Eye (tissue), 1 donor: ENCODE results near the gene GIT2.
"Not testable (repeated sequence)": the region's sequence is repeated elsewhere in the genome, so short reads cannot be mapped to it uniquely, and the experiment has no call there.

Experiments
- DNase-seq: peaks from one replicate; pipeline ENCODE4 v3.0.0-alpha.2; 2015

Gene GIT2

DNA sequence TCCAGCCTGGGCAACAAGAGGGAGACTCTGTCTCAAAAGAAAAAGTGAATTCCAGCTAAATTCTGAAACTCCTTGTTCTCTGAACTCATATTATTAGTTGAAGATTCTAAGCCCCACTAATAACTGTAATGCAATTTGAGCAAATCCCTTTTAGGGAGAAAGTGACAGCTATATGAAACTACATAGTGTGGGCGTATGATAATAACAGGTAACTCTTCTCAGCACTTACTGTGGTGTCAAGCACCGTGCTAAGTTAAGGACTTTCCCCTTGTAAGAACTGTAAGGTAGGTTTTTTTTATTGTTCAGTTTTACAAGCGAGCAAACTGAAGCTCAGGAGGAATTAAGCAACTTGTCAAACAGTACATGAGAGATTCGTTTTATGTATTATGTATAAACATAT is 8.4 kb upstream of the GIT2 start:
- no peak for DNase-seq

DNA sequence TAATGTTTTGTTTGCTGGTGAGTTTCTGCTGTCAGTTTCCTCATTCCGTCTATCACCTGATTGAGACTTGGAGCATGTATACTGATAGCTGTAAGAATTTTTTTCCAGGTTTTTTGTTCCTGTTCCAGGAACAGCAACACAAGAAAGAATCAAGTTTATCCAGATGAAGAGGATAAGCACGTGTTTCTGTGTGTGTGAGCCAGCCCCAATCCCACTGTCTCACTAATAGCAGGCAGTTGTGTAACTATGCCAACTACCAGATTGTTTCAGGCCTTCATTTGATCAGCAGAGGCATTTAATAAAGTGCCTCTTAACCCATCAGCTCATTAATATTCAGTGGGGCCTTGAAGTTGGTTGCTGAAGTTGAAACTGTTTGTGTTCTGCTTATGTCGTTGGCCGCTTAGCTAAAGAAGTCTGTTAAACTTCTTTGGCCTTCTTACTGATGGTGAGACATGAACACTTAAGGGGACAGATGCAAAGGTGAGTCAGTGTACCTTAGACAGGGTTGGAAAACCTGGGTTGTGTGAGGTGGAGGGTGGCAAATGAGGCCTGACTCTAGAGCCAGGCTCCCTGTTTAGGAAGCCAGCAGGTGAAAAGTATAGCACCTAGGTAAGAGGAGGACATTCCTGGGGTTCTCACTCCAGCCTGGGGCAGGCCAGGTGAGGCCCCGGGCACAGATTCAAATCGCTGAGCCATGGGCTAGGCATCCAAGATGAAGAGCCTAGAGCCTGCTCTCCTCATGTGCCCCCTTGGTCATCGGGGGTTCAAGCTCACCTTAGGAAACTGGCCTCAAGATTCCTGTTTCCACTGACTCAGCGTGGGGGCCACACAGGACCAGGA is 6.7 kb upstream of the GIT2 start:
- DNase-seq: no peak

DNA sequence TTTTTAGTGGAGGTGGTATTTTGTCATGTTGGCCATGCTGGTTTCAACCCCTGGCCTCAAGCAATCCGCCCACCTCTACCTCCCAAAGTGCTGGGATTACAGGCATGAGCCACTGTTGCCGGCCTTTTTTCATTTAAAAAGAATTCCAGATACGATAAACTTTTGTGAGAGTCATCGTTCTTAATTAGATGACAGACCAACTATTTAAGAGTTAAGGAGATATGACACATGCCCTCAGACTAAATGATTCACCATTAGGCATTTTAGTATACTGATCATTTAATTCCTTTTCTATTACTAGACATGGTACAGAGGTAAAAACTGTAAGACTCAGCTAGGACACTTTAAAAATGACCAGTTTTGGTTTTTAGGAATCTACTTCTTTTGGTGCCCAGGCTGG is 5.4 kb upstream of the GIT2 start:
- peak; percentile 6 for DNase-seq

DNA sequence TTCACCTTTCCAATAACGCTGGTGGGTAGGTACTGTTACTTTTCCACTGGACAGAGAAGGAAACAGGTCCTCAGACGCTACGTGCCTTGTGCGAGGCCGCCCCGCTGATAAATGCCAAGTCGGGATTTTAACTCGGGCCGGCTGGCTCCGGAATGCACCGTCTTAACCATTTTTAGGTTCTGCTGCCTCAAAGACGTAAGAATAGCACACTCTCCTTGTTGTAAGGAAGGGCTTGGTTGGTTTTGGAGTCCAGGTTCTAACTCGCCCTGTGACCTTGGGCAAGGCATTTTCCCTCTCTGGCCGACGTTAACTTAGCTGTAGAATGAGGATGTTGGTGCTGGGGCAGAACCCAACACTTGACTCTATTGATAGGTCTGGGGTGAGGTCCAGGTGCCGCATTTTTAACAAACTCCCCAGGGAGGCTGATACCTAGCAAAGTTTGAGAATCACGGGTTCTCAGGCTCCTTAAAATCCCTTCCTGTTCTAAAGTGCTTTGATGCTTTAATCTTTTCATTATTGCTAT is 3.9 kb upstream of the GIT2 start:
- no peak for DNase-seq

DNA sequence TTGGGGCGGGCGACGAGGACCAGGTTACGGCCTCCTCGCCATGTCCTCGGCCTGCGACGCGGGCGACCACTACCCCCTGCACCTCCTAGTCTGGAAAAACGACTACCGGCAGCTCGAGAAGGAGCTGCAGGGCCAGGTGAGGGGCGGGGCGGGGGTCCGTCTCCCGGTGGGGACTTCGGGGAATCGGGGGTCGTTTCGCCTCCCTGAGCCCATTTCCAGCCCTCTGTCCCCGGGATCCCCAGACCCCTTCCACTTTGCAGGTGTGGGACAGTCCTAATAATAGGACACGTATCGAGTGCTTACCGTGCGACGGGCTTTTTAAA is 3.4 kb upstream of the GIT2 start:
- peak; percentile 45 for DNase-seq

DNA sequence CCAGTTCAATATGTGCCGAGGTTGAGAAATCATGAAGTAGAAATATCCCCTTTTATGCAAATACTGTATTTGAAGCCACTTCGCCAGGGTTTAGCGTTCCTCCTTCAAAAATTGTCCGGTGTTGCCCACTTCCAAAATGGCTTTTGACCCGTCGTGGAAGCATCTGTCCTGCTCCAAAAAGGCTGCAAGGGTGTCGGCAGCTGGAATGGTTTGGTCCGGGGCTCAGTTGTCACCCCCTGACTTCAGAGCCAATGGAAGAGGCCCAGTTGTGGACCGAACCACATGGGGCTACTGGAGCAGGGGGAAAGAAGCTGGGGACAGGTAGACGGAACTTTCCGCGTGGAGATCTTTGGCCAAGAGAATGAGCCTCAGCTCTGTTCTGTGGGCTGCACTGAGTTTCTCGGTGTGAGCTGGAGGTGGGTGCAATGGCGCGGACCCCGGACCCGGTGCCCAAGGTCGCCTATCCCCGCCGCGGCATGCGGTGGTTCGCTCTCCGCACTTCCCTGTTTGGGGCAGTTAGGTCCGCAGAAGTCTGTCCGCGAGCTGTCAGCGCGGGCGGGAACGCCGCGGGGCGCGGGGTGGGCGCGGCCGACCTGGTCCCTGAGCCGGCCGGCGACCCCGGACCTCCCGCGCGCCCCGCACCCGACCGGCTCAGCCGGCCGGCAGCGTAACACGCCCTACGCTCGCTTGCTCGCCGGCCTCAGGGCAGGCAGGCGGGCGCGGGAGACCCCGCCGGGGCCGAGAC is 2.9 kb upstream of the GIT2 start, which contains the start of gene ANKRD13A:
TSS of gene ANKRD13A (plus strand) at position 527 of the 745 bp plus-strand sequence. CDS start 259 bp downstream, outside the sequence.
- peak; percentile 98 for DNase-seq

DNA sequence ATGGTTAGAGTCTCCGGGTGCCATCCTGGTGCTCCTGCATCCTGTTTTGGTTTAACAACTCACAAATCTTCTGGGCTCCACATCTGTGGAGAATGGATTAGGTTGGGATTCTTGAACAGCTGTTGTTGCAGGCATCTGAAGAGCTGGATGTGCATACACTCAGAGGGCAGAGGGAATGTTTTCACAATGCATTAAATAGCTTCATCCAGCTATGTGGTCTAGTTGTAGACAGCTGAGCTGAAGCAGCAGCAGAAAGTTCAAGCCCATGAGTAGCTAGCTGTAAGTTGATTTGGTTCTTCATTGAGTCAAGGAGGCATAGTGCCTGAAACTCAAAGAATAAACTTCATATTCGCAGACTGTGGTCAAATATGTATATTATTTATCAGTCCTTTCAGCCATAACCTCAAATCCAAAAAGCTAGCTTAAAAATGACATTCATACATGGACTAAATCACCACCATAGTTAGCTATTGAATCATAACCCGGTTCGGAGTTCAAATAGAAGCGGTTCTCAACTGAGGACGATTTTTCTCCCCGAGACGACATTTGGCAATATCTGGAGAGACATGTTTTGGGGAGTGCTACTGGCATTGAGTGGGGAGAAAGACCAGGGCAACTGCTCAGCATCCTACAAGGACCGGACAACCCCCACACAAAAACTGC is 2.2 kb upstream of the GIT2 start:
- DNase-seq: peak; percentile 30

DNA sequence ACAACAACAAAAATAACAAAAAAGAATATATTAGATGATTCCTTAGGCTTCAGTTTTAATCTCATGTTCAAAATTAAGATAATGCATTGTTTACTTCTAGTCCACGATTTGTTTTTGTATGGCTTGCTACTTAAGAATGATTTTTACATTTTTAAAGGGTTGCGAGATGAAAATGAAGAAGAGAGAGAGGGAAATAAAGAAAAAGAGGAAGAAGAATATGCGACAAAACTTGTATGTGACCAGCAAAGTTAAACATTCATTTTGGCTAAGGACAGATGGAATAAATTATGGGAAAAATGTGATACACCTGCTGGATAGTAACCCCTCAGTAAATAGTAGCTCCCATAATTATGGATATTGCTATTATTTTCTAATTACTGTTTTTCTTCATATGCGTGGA is 1.2 kb upstream of the GIT2 start:
- DNase-seq: no peak

DNA sequence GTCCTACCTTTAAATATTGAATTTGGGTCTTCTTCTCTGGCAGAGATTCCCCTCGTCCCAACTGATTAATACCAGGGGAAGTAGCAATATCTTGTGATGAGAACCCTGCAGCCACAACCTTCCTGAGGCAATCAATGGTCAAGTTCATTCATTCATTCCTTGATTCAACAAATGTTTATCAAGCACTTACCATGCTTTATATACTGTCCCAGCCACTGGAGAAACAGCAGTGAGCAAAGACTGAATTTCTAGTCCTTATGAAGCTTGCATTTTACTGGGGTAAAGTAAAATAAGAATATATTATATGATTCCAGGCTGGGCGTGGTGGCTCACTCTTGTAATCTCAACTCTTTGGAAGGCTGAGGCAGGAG is 300 bp upstream of the GIT2 start:
- no peak for DNase-seq

DNA sequence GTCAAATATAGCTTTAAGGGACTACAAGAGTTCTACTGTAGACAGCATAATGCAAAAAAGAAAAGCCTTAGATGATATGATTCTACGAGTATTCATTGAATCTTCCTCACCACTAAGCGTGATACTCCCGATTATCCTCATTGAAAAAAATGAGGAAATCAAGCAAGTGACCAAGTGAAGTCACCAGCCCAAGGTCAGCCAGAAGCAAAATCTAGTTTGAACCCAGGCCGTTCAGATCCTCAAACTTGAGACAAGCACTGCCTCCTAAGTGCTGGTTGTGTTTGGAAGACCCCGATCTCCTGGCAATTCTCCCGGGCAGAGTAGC is 845 bp downstream of the GIT2 start:
- no peak for DNase-seq

DNA sequence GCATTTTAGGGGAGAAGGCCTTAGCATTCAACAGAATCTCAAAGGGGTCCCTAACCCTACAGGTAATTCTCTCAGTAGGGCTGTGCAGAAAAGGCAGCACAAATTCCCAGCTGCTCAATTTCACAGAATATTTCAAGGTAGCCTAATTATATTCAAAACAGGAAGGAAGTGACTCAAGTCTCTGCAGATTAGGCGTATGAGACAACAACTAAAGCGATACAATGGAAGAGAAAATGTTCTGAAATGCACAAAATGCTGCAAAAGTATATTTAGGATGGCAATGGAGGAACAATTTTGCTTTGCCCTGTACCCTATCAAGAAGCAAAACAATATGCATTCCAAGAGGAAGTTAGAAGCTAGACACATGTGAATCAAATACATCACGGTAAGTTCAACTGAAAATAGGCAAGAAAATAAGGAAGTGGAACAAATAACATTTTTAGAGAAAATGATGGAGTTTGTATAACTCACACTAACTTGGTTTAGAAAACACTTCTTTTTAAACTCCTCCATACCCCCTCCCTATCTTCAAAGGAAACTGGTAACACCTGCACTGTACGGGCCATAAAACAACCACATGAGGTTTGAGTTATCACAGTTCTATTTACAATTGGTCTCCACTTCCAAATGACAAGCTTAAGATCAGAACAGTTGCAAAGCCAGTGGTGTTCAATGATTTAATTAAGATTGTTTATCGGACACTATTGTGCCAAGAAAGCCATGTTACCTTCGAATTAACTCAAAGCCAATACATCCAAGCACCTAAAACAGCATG is 1.6 kb downstream of the GIT2 start:
- no peak for DNase-seq

DNA sequence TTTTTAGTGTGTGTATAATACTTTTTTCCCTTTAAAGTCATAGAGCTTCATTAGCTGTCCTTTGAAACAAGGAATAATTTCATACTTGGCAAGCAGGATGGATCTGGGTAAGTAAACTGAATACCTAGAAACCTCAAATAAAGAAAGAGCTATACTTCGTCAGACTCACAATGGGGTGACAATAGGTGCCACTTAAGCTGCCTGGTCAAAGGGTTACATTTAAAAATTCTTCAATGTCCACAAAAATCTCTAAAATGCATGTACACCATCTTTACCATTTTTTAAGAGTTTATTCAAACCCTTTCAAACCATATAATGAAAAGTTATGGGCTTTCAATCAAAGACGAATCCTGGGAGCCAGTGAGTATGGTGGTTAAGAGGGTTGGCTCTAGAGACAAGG is 3.1 kb downstream of the GIT2 start:
- DNase-seq: no peak

DNA sequence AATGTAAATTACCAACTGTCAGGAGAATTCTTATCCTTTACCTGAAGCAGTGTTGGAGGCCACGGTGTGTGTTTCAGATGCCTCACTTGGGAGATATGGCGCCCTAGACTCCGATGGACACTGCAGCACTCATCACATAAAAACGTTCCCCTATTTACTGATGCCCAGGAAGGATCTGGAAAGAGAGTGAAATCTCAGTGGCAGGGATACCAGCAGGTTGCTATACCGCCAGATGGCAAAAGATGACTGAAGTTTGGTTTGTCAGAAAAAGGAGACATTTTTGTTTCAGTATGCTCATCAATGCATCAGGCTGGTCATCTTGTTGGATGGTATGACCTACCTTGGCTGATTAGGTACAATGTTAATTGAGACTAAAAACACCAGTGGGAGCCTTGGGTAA is 4.6 kb downstream of the GIT2 start:
- no peak for DNase-seq

DNA sequence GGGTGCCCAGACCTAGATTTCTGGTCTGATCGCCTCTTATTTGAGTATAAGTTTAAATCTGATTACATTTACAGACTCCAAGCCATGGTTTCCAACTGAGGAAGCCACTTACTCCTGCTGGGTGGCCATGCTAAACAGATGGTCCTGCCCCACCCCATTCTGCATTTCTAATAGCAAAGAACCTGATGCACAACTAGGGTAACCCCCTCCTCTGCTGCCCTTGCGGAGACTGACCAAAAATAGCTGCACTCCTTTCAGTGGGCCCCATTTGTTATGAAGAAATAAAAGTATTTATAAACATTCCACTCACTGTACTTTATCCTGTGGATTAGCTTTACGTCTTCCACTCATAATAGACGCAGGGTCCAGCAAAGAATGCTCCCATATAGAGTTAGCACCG is 6.8 kb downstream of the GIT2 start:
- no peak for DNase-seq

DNA sequence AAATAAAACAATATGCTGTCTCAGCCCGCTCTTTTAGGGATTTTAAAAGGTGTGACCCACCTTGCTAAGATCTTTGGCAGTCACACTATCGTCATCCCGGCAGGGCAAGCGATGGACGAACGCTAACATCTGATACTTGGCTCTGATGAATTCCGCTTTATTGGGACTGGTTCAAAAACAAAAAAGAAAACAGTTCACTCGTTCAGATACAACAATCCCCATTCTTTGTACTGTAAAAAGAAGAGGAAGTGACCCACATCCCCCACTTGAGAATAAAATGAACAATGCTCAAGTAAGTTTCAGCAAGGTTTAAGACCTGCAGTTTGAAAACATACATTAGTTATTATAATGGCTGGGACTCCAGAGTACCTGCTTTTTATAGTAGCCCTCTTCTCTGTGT is 7.3 kb downstream of the GIT2 start:
- DNase-seq: no peak

DNA sequence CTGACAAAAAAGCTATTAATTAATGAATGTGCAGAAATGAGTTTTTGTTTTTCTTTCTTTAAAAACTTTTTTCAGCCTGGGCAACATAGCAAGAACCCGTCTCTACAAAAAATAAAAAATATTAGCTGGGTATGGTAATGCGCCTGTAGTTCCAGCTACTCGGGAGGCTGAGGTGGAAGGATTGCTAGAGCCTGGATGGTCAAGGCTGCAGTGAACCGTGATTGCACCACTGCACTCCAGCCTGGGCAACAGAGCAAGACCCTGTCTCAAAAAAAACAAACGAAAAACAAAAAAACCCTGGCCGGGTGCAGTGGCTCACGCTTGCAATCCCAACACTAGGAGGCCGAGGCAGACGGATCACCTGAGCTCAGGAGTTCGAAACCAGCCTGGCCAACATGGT is 7.9 kb downstream of the GIT2 start:
- no peak for DNase-seq

DNA sequence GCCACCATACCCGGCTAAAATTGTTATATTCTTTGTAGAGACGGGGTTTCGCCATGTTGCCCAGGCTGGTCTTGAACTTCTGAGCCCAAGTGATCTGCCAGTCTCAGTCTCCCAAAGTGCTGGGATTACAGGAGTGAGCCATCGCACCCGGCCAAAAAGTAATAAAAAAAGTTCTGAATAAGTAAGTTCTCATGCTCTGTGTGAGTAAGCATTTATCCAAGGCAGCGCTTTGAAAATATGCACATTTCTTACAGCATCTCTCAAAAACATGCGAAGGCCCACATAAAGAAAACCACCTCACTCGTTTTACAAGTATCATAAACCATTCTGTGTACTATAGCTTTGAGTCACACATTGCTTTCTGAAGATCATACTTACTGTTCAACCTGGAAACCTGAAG is 8.6 kb downstream of the GIT2 start:
- no peak for DNase-seq

DNA sequence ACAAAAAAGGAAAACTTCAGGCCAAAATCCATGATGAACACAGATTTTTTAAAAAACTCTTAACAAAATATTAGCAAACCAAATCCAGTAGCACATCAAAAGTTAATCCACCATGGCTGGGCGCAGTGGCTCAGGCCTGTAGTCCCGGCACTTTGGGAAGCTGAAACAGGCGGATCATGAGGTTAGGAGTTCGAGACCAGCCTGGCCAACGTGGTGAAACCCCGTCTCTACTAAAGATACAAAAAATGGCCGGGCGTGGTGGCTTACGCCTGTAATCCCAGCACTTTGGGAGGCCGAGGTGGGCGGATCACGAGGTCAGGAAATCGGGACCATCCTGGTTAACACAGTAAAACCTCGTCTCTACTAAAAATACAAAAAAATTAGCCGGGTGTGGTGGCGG is 9.9 kb downstream of the GIT2 start:
- DNase-seq: not testable (repeated sequence)

DNA sequence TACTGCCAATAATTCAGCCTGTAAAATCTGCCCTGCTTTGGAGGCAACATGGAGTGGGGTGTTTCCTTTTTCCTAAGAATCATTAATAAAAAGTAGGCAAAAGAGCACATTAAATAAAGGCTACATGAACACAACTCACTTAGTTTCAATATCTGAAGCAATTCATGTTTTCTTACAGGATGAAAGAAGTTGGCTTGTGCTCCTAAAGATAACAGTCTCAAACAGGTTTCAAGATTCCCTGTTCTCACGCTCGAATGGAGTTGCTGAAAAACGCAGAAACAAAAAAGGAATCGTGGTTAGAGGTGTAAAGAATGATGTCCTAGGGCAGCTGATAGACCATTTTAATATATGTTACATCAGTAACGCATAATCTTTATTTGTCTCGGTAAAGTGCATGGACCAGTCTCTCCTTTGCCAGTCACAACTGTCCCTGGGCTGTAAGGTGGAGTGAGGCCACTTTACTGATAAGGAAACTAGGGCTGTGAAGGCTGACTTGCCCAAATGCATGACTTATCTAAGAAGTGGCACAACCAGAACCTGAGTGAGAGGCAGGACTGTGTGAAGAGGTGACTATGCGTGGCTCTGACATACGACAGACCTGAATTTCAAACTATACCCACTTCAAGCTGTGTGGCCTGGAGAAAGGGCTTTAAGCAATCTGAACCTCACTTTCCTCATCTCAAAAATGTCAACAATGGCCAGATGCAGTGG is 12.6 kb downstream of the GIT2 start:
- no peak for DNase-seq

DNA sequence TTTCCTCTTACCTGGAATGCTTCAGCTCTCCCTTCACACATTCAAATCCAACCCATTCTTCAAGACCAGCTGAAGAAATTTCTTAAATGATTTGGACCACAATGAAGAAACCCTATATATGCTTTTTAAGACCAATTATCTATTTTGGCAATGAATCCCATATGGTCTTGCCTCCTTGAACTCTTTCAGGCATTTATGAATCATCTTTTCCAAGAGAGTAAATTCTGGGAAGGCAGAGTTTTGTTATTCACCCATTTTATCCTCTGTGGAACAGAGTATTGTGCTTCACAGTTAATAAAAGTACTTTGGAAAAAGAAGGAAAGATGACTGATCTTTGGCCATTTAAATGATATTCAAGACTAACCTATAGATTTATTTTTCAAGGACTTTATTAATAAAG is 14.0 kb downstream of the GIT2 start:
- no peak for DNase-seq

DNA sequence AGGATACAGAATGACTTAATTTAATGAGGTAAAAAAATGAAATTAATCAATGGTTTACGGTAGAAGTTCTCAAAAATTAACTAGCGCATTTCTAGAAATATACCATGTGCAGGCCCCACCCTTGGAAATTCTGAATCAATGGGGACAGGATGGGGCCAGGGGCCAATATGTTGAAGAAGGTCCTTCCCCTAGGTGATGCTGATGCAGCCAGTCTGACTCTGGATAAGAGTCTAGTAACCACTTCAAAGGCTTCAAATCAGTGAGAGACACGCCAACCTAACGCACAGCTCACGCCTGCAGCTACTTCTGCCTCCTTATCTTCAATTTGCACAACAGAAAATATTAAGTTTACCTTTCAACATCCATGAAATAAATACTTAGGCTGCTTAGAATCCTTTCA is 14.9 kb downstream of the GIT2 start:
- DNase-seq: no peak

DNA sequence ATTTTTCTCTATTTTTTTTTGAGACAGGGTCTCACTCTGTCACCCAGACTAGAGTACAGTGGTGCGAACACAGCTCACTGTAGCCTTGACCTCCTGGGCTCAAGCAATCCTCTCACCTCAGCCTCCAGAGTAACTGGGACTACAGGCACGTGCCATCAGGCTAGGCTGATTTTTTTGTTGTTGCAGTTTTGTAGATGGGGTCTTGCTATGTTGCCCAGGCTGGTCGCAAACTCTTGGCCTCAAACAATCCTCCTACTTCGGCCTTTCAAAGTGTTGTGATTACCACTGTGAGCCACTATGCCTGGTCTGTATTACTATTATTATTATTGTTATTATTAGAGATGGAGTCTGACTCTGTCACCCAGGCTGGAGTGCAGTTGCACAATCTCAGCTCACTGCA is 23.3 kb downstream of the GIT2 start:
- no peak for DNase-seq

DNA sequence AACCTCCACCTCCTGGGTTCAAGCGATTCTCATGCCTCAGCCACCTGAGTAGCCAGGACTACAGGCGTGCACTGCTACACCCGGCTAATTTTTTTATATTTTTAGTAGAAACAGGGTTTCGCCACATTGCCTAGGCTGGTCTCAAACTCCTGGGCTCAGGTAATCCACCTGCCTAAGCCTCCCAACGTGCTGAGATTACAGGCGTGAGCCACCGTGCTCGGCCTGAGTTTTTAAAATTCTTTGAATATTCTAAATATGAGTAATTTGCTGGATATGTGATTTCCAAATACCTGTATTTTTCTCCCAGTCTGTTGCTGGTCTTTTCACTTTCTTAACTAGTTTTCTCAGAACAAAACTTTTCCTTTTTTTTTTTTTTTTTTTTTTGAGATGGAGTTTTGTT is 27.4 kb downstream of the GIT2 start:
- DNase-seq: no peak
